ENCODE data around the gene CHRNA3. TPM values are rescaled to one million over a fixed set of nuclear protein-coding genes. Genes with fewer than 3 reads are reported as not detected.

CHRNA3 gene
- total RNA-seq, 4 donors from 2014 or later = not detected

- Histone ChIP-seq H3K27ac (no peak overlapping the region), H3K4me3 (no peak overlapping the region), H3K9me3 (no peaks in the 10 kb centered on the region), H3K27me3 (no peaks in the 10 kb centered on the region), H3K4me1 (no peaks in the 10 kb centered on the region), H3K36me3 (peaks cover 0 to 39% (median 3%) of the 10 kb centered on the region in 3 donors)
- 68 to 81% methylated on average over 5 of the region's 5 CpGs for WGBS, 2 donors
- no peak for DNase-seq (ENCODE audit: low spot score in 2 of 2)
- no peak for TF ChIP-seq CTCF (IDR thresholded peaks at IDR 0.05)
- no peak for TF ChIP-seq POLR2A (IDR thresholded peaks at IDR 0.05)
These were observed 68.2 kb downstream of the CHRNA3 start for GRCh38 chr15:78552597-78552996.

GRCh38 chr15:78551902-78552301 lies 68.9 kb downstream of the CHRNA3 start:
- Histone ChIP-seq H3K36me3 (peaks cover 0 to 46% (median 3%) of the 10 kb centered on the region in 3 donors), H3K4me1 (no peaks in the 10 kb centered on the region)
- 86% methylated on average over 5 of the region's 5 CpGs for WGBS, 2 donors

GRCh38 chr15:78550815-78551214 lies 70.0 kb downstream of the CHRNA3 start:
- Histone ChIP-seq H3K36me3 (peaks cover 3 to 57% (median 5%) of the 10 kb centered on the region in 3 donors), H3K4me1 (no peaks in the 10 kb centered on the region), H3K27ac (no peak overlapping the region), H3K4me3 (no peak overlapping the region), H3K9me3 (no peaks in the 10 kb centered on the region), H3K27me3 (no peaks in the 10 kb centered on the region)
- no peak for TF ChIP-seq CTCF (IDR thresholded peaks at IDR 0.05)
- no peak for TF ChIP-seq EP300 (IDR thresholded peaks at IDR 0.05)
- no peak for TF ChIP-seq POLR2A (IDR thresholded peaks at IDR 0.05)
- 71 to 79% methylated on average over 3 of the region's 3 CpGs for WGBS, 2 donors
- DNase-seq (ENCODE audit: low spot score in 2 of 2) = no peak

More at GRCh38 chr15:78551902-78552301, 68.9 kb downstream of the CHRNA3 start:
- TF ChIP-seq CTCF (IDR thresholded peaks at IDR 0.05) = no peak
- TF ChIP-seq EP300 (IDR thresholded peaks at IDR 0.05) = no peak
- no peak for TF ChIP-seq POLR2A (IDR thresholded peaks at IDR 0.05)
- Histone ChIP-seq H3K27ac (no peak overlapping the region), H3K4me3 (no peak overlapping the region), H3K27me3 (no peaks in the 10 kb centered on the region), H3K9me3 (no peaks in the 10 kb centered on the region)
- DNase-seq (ENCODE audit: low spot score in 2 of 2) = no peak

- no peak overlapping the region for H3K27ac ChIP-seq
- 65 to 68% methylated on average over 6 of the region's 6 CpGs for WGBS, 2 donors
- H3K9me3 ChIP-seq = no peaks in the 10 kb centered on the region
- DNase-seq (ENCODE audit: low spot score in 2 of 2) = no peak
- H3K4me1 ChIP-seq = no peaks in the 10 kb centered on the region
- peaks cover 3 to 63% (median 11%) of the 10 kb centered on the region in 3 donors for H3K36me3 ChIP-seq
- H3K4me3 ChIP-seq = no peak overlapping the region
- TF ChIP-seq CTCF (IDR thresholded peaks at IDR 0.05) (no peak), POLR2A (IDR thresholded peaks at IDR 0.05) (no peak), EP300 (IDR thresholded peaks at IDR 0.05) (no peak)
- no peaks in the 10 kb centered on the region for H3K27me3 ChIP-seq
These were observed 70.6 kb downstream of the CHRNA3 start for GRCh38 chr15:78550194-78550593.

Small RNA genes within 50 kb of the gene (small RNA-seq; reads per million reads assigned to genes)
- gene AC067863.2 = not detected

Other genes starting within 250 kb of the CHRNA3 start
- 10 to 100 TPM; 32.4 to 45.9 (median 42.4) TPM for gene IREB2, start 182.8 kb downstream of the CHRNA3 start, total RNA-seq
- gene HYKK, start 113.4 kb downstream of the CHRNA3 start, total RNA-seq = 10 to 100 TPM in 2 of 4 donors, 1 to 10 TPM in 2; 8.0 to 31.9 (median 10.2) TPM
- gene PSMA4, start 80.6 kb downstream of the CHRNA3 start, total RNA-seq = 100 to 1,000 TPM in 1 of 4 donors, 10 to 100 TPM in 3; 58.1 to 102 (median 76.8) TPM
- gene CHRNA5, start 55.5 kb downstream of the CHRNA3 start, total RNA-seq = 1 to 10 TPM in 2 of 4 donors, under 1 TPM in 2; 0.84 to 3.0 (median 1.3) TPM
- gene CHRNB4, start 20.2 kb upstream of the CHRNA3 start, total RNA-seq = not detected
- 10 to 100 TPM; 10.7 to 26.4 (median 18.5) TPM for gene ADAMTS7, start 190.5 kb upstream of the CHRNA3 start, total RNA-seq

Measured in tibial nerve (tissue), 4 donors.